Stomach smooth muscle (tissue), 2 donors: ENCODE data around the gene ICAM4.
A peak's percentile ranks its signal among the peaks of the same experiment; 100 is the strongest.
"Not testable (repeated sequence)": the region's sequence is repeated elsewhere in the genome, so short reads cannot be mapped to it uniquely, and the experiment has no call there.

Experiments used
- H3K27ac ChIP-seq: one replicate; pipeline ENCODE4 v1.7.0; 2013; ENCODE audit warnings: mild to moderate bottlenecking, low read length, inconsistent platforms
- H3K27me3 ChIP-seq, 2 donors: one replicate each; pipeline ENCODE4 v1.7.0; 2013; ENCODE audit warnings: low read length in 2 of 2; ENCODE audit not compliant: insufficient read depth in 2 of 2, control insufficient read depth in 1 of 2
- H3K36me3 ChIP-seq, 2 donors: one replicate each; pipeline ENCODE4 v1.7.0; 2013; ENCODE audit warnings: low read length in 2 of 2; ENCODE audit not compliant: control insufficient read depth in 2 of 2, insufficient read depth in 2 of 2
- H3K4me1 ChIP-seq: one replicate; pipeline ENCODE4 v1.7.0; 2013; ENCODE audit warnings: low read length; ENCODE audit not compliant: control insufficient read depth, insufficient read depth
- H3K4me3 ChIP-seq, 2 donors: one replicate each; pipeline ENCODE4 v1.7.0; 2013; ENCODE audit warnings: low read length in 2 of 2
- H3K9ac ChIP-seq, 2 donors: one replicate each; pipeline ENCODE4 v1.7.0; 2013; ENCODE audit warnings: low read length in 2 of 2, mild to moderate bottlenecking in 1 of 2
- H3K9me3 ChIP-seq, 2 donors: one replicate each; pipeline ENCODE4 v1.7.0; 2013; ENCODE audit warnings: low read length in 2 of 2; ENCODE audit not compliant: control insufficient read depth in 2 of 2
- donor health status: healthy.
- donor health status: Pancreatic carcinoma.

ICAM4 gene, protein sequence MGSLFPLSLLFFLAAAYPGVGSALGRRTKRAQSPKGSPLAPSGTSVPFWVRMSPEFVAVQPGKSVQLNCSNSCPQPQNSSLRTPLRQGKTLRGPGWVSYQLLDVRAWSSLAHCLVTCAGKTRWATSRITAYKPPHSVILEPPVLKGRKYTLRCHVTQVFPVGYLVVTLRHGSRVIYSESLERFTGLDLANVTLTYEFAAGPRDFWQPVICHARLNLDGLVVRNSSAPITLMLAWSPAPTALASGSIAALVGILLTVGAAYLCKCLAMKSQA

DNA sequence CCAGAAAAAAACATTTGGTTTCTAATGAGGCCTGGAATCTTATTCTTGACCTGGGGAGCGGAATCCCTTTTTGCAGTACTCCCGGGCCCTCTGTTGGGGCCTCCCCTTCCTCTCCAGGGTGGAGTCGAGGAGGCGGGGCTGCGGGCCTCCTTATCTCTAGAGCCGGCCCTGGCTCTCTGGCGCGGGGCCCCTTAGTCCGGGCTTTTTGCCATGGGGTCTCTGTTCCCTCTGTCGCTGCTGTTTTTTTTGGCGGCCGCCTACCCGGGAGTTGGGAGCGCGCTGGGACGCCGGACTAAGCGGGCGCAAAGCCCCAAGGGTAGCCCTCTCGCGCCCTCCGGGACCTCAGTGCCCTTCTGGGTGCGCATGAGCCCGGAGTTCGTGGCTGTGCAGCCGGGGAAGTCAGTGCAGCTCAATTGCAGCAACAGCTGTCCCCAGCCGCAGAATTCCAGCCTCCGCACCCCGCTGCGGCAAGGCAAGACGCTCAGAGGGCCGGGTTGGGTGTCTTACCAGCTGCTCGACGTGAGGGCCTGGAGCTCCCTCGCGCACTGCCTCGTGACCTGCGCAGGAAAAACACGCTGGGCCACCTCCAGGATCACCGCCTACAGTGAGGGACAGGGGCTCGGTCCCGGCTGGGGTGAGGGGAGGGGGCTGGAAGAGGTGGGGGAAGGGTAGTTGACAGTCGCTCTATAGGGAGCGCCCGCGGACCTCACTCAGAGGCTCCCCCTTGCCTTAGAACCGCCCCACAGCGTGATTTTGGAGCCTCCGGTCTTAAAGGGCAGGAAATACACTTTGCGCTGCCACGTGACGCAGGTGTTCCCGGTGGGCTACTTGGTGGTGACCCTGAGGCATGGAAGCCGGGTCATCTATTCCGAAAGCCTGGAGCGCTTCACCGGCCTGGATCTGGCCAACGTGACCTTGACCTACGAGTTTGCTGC lies at the start of gene ICAM4:
TSS of gene ICAM4 (plus strand) at position 153 of the 935 bp plus-strand sequence. CDS start at position 211, 58 bp downstream.
- Histone ChIP-seq H3K4me3 (peak within 1 kb of the TSS in 1 of 2 donors; percentile 15), H3K36me3 (no peaks in the 10 kb centered on the region), H3K27me3 (peaks cover 50 to 62% of the 10 kb centered on the region in 2 donors), H3K9me3 (no peaks in the 10 kb centered on the region), H3K9ac (no peak within 1 kb of the TSS), H3K4me1 (peaks cover 45% of the 10 kb centered on the region), H3K27ac (no peak within 1 kb of the TSS)

DNA sequence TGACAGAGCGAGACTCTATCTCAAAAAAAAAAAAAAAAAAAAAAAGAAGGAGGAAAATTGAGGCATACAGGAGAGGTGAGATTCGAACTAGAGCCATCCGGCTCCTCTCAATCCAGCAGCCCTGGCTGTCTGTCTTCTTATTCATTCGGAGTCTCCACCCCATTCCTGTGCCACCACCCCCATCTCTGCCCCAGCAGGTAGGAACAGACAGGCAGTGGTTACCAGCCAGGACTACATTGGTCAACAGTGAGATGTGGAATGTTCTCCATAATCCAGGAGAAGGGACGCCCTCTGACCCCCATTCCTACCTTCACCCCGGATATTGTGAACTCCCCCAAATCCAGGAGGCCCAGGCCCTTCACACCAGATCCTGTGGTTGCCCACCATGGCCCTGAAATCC lies 49.1 kb upstream of the ICAM4 start:
- H3K4me3 ChIP-seq: no peak overlapping the region
- H3K9ac ChIP-seq: no peak overlapping the region
- H3K9me3 ChIP-seq: no peaks in the 10 kb centered on the region
- H3K36me3 ChIP-seq: no peaks in the 10 kb centered on the region
- H3K27ac ChIP-seq: no peak overlapping the region
- H3K27me3 ChIP-seq: no peaks in the 10 kb centered on the region
- peaks cover 6% of the 10 kb centered on the region for H3K4me1 ChIP-seq

GRCh38 chr19:10238172-10238783 lies 48.5 kb upstream of the ICAM4 start:
- H3K4me3 ChIP-seq: no peak overlapping the region
- no peaks in the 10 kb centered on the region for H3K27me3 ChIP-seq
- no peak overlapping the region for H3K9ac ChIP-seq
- H3K36me3 ChIP-seq: no peaks in the 10 kb centered on the region
- H3K4me1 ChIP-seq: peaks cover 6% of the 10 kb centered on the region
- H3K9me3 ChIP-seq: no peaks in the 10 kb centered on the region
- H3K27ac ChIP-seq: no peak overlapping the region

DNA sequence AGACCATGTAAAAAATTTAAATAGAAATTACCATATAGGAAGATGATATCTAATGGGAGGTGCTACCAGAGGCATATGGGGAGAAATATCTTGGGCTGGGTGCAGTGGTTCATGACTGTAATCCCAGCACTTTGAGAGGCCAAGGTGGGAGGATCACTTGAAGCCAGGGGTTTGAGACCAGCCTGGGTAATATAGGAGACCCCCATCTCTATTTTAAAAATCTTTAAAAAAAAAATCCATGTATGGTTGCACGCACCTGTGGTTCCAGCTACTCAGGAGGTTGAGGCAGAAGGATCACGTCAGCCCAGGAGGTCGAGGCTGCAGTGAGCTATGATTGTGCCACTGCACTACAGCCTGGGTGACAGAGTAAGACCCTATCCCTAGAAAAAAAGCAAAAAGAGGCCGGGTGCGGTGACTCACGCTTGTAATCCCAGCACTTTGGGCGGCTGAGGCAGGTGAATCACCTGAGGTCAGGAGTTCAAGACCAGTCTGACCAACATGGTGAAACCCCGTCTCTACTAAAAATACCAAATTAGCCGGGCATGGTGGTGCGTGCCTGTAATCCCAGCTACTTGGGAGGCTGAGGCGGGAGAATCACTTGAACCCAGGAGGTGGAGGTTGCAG lies 44.8 kb upstream of the ICAM4 start:
- not testable (repeated sequence) for H3K4me3 ChIP-seq, H3K4me1 ChIP-seq, H3K9ac ChIP-seq

DNA sequence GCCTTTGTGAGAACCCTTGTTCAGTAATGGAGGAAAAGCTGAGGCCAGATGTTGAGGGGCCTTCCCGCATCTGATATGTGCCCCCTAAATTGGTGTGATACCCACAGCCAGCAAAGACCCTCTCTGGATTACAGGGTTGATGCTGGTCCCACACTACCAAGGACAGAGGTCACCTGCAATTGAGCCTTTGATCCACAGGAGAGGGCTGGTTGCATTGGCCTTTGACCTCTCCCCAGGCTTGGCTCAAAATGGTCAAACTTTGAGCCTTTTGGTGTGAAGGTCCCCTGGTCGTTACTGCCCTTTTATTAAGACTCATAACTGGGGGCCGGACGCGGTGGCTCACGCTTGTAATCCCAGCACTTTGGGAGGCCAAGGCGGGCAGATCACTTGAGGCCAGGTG lies 43.1 kb upstream of the ICAM4 start:
- H3K36me3 ChIP-seq: no peaks in the 10 kb centered on the region
- H3K9me3 ChIP-seq: no peaks in the 10 kb centered on the region
- no peak overlapping the region for H3K27ac ChIP-seq
- H3K4me3 ChIP-seq: no peak overlapping the region
- H3K27me3 ChIP-seq: no peaks in the 10 kb centered on the region
- H3K9ac ChIP-seq: no peak overlapping the region
- H3K4me1 ChIP-seq: no peaks in the 10 kb centered on the region

More for the DNA sequence above, 44.8 kb upstream of the ICAM4 start:
- H3K9me3 ChIP-seq, H3K36me3 ChIP-seq, H3K27ac ChIP-seq, H3K27me3 ChIP-seq: not testable (repeated sequence)

DNA sequence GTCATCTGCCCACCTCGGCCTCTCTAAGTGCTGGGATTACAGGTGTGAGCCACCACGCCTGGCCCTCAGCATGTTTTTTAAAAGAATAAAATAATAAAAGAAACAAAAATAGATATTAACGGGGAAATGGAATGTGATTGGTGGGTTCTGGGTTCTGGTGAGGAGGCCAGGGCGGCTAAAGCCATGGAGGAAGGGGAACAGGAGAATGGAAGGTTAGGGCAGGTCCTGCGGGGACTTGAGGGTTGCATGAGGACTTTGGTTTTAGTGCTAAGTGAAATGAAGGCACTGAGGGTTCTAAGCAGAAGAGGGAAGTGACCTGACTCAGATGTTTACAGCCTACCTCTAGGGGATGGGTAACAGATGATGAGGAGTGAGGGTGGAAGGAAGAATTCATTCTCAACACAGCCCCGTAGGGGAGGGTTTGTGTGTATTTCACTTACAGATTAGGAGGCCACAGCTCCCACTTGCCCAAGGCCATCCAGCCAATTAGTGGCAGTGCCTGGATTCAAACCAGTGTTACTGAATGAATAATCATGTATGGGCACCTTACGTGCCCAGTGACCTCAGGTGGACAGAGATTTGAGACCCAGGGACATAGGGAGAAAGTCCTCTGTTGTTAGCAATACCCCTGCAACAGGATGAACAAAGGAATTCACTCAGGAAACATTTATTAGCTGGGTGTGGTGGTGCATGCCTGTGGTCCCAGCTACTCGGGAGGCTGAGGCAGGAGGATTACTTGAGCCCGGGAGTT lies 41.4 kb upstream of the ICAM4 start:
- peaks cover 2% of the 10 kb centered on the region for H3K4me1 ChIP-seq
- H3K4me3 ChIP-seq: no peak overlapping the region
- no peaks in the 10 kb centered on the region for H3K9me3 ChIP-seq
- no peak overlapping the region for H3K27ac ChIP-seq
- H3K9ac ChIP-seq: no peak overlapping the region
- no peaks in the 10 kb centered on the region for H3K36me3 ChIP-seq
- no peaks in the 10 kb centered on the region for H3K27me3 ChIP-seq

DNA sequence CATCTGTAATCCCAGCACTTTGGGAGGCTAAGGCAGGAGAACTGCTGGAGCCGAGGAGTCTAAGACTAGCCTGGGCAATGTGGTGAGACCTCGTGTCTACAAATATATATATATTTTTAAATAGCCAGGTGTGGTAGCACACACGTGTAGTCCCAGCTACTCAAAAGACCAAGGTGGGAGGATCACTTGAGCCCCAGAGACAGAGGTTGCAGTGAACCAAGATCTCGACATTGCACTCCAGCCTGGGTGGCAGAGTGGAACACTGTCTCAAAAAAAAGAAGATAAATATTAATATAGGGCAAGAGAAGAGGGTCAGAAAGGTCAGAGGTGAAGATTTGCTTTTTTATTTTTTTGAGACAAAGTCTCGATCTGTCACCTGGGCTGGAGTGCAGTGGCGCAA lies 40.2 kb upstream of the ICAM4 start:
- H3K9ac ChIP-seq: no peak overlapping the region
- H3K27me3 ChIP-seq: no peaks in the 10 kb centered on the region
- H3K36me3 ChIP-seq: no peaks in the 10 kb centered on the region
- H3K9me3 ChIP-seq: no peaks in the 10 kb centered on the region
- peaks cover 2% of the 10 kb centered on the region for H3K4me1 ChIP-seq
- H3K4me3 ChIP-seq: no peak overlapping the region
- H3K27ac ChIP-seq: no peak overlapping the region

DNA sequence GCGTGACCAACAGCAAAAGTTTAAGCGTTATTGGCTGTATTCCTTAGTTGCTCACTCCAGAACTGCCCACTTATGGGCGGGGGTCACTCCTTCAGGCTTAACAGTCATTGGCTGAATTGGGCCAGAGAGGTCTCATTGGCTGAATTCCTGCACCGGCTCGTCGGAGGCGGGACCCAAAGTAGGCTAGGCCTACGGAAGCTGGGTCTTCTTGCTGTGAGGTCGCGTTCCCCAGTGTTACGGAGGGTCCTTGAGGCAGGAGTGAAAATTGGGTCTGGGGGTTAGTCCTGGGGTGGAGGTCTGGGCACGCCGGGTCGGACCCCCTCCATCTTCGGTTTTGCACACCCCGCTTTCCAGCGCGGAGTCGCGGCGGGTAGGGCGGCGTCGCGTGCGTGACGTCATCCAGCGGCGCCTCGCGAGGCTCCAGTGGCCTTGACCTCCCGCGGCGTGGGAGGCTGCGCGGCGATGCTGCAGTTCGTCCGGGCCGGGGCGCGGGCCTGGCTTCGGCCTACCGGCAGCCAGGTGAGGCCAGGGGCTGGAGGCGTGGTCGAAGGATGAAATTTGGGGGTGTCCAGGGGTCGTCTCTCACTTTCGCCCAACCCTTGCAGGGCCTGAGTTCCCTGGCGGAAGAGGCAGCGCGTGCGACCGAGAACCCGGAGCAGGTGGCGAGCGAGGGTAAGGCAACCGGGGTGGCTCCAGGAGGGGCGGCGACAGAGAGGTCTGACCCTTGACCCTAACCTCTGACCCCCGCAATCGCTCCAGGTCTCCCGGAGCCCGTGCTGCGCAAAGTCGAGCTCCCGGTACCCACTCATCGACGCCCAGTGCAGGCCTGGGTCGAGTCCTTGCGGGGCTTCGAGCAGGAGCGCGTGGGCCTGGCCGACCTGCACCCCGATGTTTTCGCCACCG lies 34.7 kb upstream of the ICAM4 start, which contains the start of gene MRPL4:
TSS of gene MRPL4 (plus strand) at position 423 of the 903 bp plus-strand sequence. CDS start at position 463, 40 bp downstream.
- H3K27me3 ChIP-seq: no peaks in the 10 kb centered on the region
- peak within 1 kb of the TSS; percentile 85 to 94 for H3K9ac ChIP-seq
- H3K4me1 ChIP-seq: peaks cover 12% of the 10 kb centered on the region
- H3K27ac ChIP-seq: peak within 1 kb of the TSS; percentile 71
- peak within 1 kb of the TSS; percentile 98 for H3K4me3 ChIP-seq
- H3K36me3 ChIP-seq: peaks cover 18 to 21% of the 10 kb centered on the region in 2 donors
- no peaks in the 10 kb centered on the region for H3K9me3 ChIP-seq

DNA sequence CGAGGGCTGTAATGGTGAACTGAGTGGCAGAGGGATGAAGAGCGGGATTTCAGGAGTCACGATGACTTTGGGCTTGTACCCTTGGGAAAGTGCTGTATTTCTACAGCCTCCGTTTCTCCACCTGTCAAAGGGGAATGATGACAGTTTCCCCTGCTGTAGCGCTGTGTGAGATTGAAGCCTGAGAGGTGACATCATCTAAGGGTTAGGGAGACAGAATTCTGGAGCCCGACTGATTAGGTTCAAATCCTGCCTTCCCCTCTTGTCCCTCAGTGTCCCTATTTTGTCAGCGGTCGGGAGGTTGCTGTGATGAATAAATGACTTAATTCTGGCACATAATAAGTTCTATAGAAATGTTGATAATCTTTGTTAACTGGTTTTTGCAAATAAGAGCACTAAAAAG lies 34.0 kb upstream of the ICAM4 start:
- peak overlapping the region; percentile 85 to 94 for H3K9ac ChIP-seq
- H3K36me3 ChIP-seq: peaks cover 25 to 28% of the 10 kb centered on the region in 2 donors
- no peaks in the 10 kb centered on the region for H3K9me3 ChIP-seq
- H3K4me3 ChIP-seq: peak overlapping the region; percentile 98
- H3K4me1 ChIP-seq: peaks cover 12% of the 10 kb centered on the region
- H3K27ac ChIP-seq: peak overlapping the region; percentile 71
- H3K27me3 ChIP-seq: no peaks in the 10 kb centered on the region
